ENCODE data around the gene PLIN5. TPM values are rescaled to one million over a fixed set of nuclear protein-coding genes. Genes with fewer than 3 reads are reported as not detected.

Gene PLIN5
- total and polyA plus RNA-seq, 4 experiments from 2014 or later, result 0.28 to 2.2 (median 1.4) TPM; not detected in 1

DNA sequence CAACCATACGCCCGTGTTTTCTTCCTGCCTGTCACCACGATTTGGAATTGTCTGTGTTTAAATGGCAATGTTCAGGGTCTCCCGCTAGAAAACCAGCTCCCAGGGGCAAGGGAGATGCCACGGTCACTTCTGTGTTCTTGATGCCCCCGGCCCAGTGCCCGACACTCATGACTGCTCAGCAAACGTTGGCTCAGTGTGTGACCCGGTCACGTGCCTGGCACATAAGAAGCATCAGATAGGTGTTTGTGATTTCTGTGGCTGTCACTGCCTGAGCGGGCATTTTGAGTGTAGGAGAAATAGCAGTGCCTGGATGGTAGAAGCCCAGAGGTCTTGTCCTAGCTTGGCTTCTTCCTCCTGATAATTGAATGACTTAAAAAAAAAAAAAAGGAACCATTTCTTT is 47.5 kb downstream of the PLIN5 start:
- peak overlapping the region in 1 of 7 donors; percentile 24 for H3K27ac Mint-ChIP-seq

DNA sequence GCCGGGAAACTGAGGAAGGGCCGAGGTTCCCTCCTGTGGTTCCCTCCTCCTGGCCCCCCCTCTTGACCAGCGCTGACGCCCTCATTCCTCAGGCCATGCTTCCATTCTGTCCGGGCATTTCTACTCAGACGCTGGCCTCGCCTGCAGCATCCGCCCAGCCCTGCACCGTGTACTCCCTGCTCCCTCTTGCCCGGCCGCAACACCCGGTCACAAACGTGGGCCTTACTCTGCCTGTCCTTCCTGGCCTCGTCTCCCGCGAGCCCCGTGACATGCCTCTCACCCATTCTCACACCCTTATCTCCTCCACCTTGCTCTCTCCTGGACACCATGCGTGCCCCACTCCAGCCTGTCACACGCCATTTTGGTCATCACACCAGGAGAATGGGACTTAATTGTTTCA is 51.6 kb downstream of the PLIN5 start:
- Histone ChIP-seq H3K9me3 (ENCODE audit: control insufficient read depth in 1 of 2, low read length in 2 of 2) (no peaks in the 10 kb centered on the region), H3K27ac (ENCODE audit: low read depth, low read length) (no peak overlapping the region), H3K27me3 (ENCODE audit: insufficient read depth, low read length) (no peaks in the 10 kb centered on the region), H3K4me3 (ENCODE audit: low read length in 2 of 2) (no peak overlapping the region), H3K4me1 (ENCODE audit: insufficient read depth, low read length) (no peaks in the 10 kb centered on the region), H3K36me3 (ENCODE audit: insufficient read depth, low read length) (peaks cover 7% of the 10 kb centered on the region)
- intact Hi-C loops (cut with micrococcal nuclease), result no loop called here
- peaks cover 0 to 4% (median 1%) of the 10 kb centered on the region in 4 donors for H3K4me1 Mint-ChIP-seq
- CTCF ChIA-PET (ENCODE audit: partially characterized antibody), result interaction anchor here (0.7 kb wide), 1 partner anchor 12 kb away, joined by 4 read pairs; no protein-coding TSS in a partner anchor
- POLR2A ChIA-PET (ENCODE audit: partially characterized antibody), result no interaction called here
- H3K27ac Mint-ChIP-seq, result peak overlapping the region in 2 of 7 donors; percentile 20 to 68
- H3K36me3 Mint-ChIP-seq, result peaks cover 14 to 20% of the 10 kb centered on the region in 2 donors
- H3K27me3 Mint-ChIP-seq, result no peaks in the 10 kb centered on the region
- no peak for DNase-seq
- no peak overlapping the region for H3K4me3 Mint-ChIP-seq
- no peaks in the 10 kb centered on the region for H3K9me3 Mint-ChIP-seq

More for the DNA sequence above, 47.5 kb downstream of the PLIN5 start:
- ChIA-PET CTCF (ENCODE audit: partially characterized antibody) (no interaction called here), POLR2A (ENCODE audit: partially characterized antibody) (no interaction called here)
- Mint-ChIP-seq H3K9me3 (no peaks in the 10 kb centered on the region), H3K27me3 (no peaks in the 10 kb centered on the region), H3K36me3 (peaks cover 19 to 28% of the 10 kb centered on the region in 2 donors), H3K4me1 (peaks cover 0 to 4% (median 1%) of the 10 kb centered on the region in 4 donors), H3K4me3 (no peak overlapping the region)
- H3K27ac ChIP-seq (ENCODE audit: low read depth, low read length), result no peak overlapping the region
- intact Hi-C loops (cut with micrococcal nuclease), result no loop called here
- no peaks in the 10 kb centered on the region for H3K9me3 ChIP-seq (ENCODE audit: control insufficient read depth in 1 of 2, low read length in 2 of 2)
- no peaks in the 10 kb centered on the region for H3K4me1 ChIP-seq (ENCODE audit: insufficient read depth, low read length)
- no peaks in the 10 kb centered on the region for H3K27me3 ChIP-seq (ENCODE audit: insufficient read depth, low read length)
- H3K36me3 ChIP-seq (ENCODE audit: insufficient read depth, low read length), result peaks cover 7% of the 10 kb centered on the region
- DNase-seq, result no peak
- H3K4me3 ChIP-seq (ENCODE audit: low read length in 2 of 2), result no peak overlapping the region

DNA sequence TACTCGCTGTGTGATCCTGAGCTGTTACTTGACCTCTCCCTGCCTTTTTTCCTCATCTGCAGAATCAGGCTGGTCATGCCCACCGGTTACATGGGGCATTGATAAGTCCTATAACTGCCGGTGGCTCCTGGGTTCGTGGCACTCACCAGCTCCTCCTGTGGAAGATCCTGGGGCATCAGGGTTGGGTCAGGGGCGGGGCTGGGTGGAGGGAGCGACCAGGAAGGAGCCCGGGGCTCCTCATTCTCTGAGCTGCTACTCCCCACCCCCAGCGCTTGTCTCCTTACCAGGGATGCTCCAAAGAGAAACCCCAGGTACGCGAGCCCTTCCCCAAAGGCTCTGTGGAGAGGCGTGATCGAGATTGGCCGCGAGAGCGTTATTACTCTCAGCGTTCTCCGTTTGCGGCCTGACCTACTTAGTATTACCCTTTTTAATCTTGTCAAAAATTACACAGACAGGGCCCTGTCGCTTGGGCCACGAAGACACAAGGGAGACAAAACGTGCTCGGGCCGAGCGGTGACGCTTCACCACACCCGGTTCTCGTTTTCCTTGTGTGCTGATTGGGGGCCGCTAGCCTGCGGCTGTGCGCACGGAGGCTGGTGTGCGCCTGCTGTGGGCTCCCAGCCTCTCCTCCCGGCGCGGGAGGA is 52.2 kb downstream of the PLIN5 start:
- Mint-ChIP-seq H3K4me1 (peaks cover 0 to 4% (median 1%) of the 10 kb centered on the region in 4 donors), H3K36me3 (peaks cover 14 to 20% of the 10 kb centered on the region in 2 donors), H3K4me3 (no peak overlapping the region), H3K9me3 (no peaks in the 10 kb centered on the region), H3K27me3 (no peaks in the 10 kb centered on the region), H3K27ac (no peak overlapping the region)
- DNase-seq, result no peak
- peaks cover 7% of the 10 kb centered on the region for H3K36me3 ChIP-seq (ENCODE audit: insufficient read depth, low read length)
- no peak overlapping the region for H3K27ac ChIP-seq (ENCODE audit: low read depth, low read length)
- POLR2A ChIA-PET (ENCODE audit: partially characterized antibody), result no interaction called here
- no peaks in the 10 kb centered on the region for H3K4me1 ChIP-seq (ENCODE audit: insufficient read depth, low read length)
- H3K4me3 ChIP-seq (ENCODE audit: low read length in 2 of 2), result no peak overlapping the region
- H3K9me3 ChIP-seq (ENCODE audit: control insufficient read depth in 1 of 2, low read length in 2 of 2), result no peaks in the 10 kb centered on the region
- CTCF ChIA-PET (ENCODE audit: partially characterized antibody), result no interaction called here
- intact Hi-C loops (cut with micrococcal nuclease), result no loop called here
- no peaks in the 10 kb centered on the region for H3K27me3 ChIP-seq (ENCODE audit: insufficient read depth, low read length)

DNA sequence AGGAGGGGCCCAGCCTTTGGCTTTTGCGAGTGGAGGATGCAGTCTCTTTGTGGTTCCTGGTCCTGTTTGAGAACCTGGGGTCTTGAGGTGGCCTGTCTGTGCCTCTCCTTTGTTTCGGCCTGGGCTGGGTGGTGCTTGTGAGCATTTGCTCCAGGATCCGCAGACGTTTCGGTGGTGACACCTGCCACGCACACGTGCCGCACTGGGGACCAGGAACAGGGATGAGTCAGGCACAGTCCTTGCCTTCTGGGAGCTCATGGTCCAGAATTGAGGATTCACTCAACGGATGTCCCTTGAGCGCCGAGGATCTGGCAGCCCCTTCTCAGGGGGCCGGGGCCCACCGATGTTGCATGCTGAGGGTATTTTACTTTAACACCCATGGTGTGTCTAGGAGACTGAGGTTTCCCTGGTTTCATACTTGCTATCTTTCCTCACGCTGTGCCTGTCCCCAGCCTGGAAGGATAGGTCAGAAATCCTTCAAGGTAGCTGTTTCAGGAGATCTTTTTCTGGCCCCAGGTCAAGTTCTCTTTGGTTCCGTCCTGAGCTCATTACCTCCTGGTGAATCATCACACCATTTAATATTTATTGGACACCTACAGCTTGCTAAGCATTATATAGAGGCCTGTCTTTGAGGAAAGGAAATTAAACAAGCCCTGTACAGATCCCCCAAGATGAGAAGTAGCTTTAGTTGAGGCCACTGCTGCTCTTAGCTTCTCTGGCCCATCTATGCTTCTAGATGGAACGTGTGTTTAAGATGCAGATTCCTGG is 57.8 kb downstream of the PLIN5 start:
- Histone ChIP-seq H3K36me3 (ENCODE audit: insufficient read depth, low read length) (peaks cover 4% of the 10 kb centered on the region), H3K4me1 (ENCODE audit: insufficient read depth, low read length) (peaks cover 21% of the 10 kb centered on the region), H3K9me3 (ENCODE audit: control insufficient read depth in 1 of 2, low read length in 2 of 2) (no peaks in the 10 kb centered on the region), H3K4me3 (ENCODE audit: low read length in 2 of 2) (no peak overlapping the region), H3K27me3 (ENCODE audit: insufficient read depth, low read length) (no peaks in the 10 kb centered on the region), H3K27ac (ENCODE audit: low read depth, low read length) (no peak overlapping the region)
- Mint-ChIP-seq H3K27me3 (no peaks in the 10 kb centered on the region), H3K4me1 (peaks cover 5 to 19% (median 11%) of the 10 kb centered on the region in 4 donors), H3K9me3 (no peaks in the 10 kb centered on the region), H3K4me3 (no peak overlapping the region), H3K36me3 (peaks cover 11 to 15% of the 10 kb centered on the region in 2 donors), H3K27ac (peak overlapping the region in 2 of 7 donors; percentile 15 to 31)
- DNase-seq, result no peak
- ChIA-PET CTCF (ENCODE audit: partially characterized antibody) (no interaction called here), POLR2A (ENCODE audit: partially characterized antibody) (no interaction called here)
- intact Hi-C loops (cut with micrococcal nuclease), result no loop called here

DNA sequence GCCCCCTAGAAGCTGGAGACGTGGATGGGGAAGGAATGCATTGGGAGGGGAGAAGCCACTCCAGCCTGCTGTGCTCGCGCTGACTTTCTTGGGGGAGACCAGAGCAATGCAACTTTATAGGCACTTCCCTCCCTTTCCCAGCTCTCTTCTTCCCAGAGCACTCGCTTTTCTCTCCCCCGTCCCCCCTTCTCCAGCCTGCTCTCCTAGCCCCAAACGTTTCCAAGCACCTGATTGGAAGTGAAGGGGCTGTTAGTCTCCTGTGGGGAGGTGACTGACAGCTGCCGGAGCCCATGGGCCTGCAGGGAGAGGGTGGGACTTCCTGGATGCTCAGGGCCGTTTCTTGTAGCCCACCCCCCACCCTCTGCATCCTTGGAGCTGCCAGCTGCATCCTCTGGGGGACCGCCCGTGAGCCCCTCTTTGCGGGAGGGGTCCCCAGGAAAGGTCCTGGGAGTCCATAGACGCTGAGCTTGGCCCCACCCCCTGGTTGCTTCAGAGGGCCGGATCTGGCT is 60.5 kb downstream of the PLIN5 start:
- Histone ChIP-seq H3K27ac (ENCODE audit: low read depth, low read length) (no peak overlapping the region), H3K36me3 (ENCODE audit: insufficient read depth, low read length) (peaks cover 4% of the 10 kb centered on the region), H3K9me3 (ENCODE audit: control insufficient read depth in 1 of 2, low read length in 2 of 2) (no peaks in the 10 kb centered on the region), H3K4me3 (ENCODE audit: low read length in 2 of 2) (no peak overlapping the region), H3K27me3 (ENCODE audit: insufficient read depth, low read length) (no peaks in the 10 kb centered on the region), H3K4me1 (ENCODE audit: insufficient read depth, low read length) (peaks cover 30% of the 10 kb centered on the region)
- POLR2A ChIA-PET (ENCODE audit: partially characterized antibody), result no interaction called here
- Mint-ChIP-seq H3K27me3 (no peaks in the 10 kb centered on the region), H3K27ac (peak overlapping the region in 3 of 7 donors; percentile 46 to 84 (median 66)), H3K9me3 (no peaks in the 10 kb centered on the region), H3K36me3 (peaks cover 8 to 12% of the 10 kb centered on the region in 2 donors), H3K4me1 (peaks cover 9 to 26% (median 16%) of the 10 kb centered on the region in 4 donors), H3K4me3 (peak overlapping the region in 7 of 8 donors; percentile 43 to 87 (median 61))
- no peak for DNase-seq
- intact Hi-C loops (cut with micrococcal nuclease), result loop anchor here (5.0 kb wide), 1 partner anchor 712 kb away; the partner anchor contains the start of genes APBA3 and MRPL54
- CTCF ChIA-PET (ENCODE audit: partially characterized antibody), result interaction anchor here (0.8 kb wide), 1 partner anchor 14 kb away, joined by 3 read pairs; no protein-coding TSS in a partner anchor

- no peaks in the 10 kb centered on the region for H3K27me3 Mint-ChIP-seq
- H3K4me1 ChIP-seq (ENCODE audit: insufficient read depth, low read length), result peaks cover 30% of the 10 kb centered on the region
- no peak overlapping the region for H3K4me3 ChIP-seq (ENCODE audit: low read length in 2 of 2)
- no peaks in the 10 kb centered on the region for H3K9me3 Mint-ChIP-seq
- H3K36me3 Mint-ChIP-seq, result peaks cover 8 to 12% of the 10 kb centered on the region in 2 donors
- H3K4me1 Mint-ChIP-seq, result peaks cover 9 to 26% (median 16%) of the 10 kb centered on the region in 4 donors
- H3K27ac ChIP-seq (ENCODE audit: low read depth, low read length), result no peak overlapping the region
- H3K36me3 ChIP-seq (ENCODE audit: insufficient read depth, low read length), result peaks cover 4% of the 10 kb centered on the region
- H3K27me3 ChIP-seq (ENCODE audit: insufficient read depth, low read length), result no peaks in the 10 kb centered on the region
- peak overlapping the region; percentile 43 to 87 (median 69) for H3K4me3 Mint-ChIP-seq
- peak overlapping the region in 5 of 7 donors; percentile 46 to 86 (median 51) for H3K27ac Mint-ChIP-seq
- ChIA-PET POLR2A (ENCODE audit: partially characterized antibody) (interaction anchor here (1.3 kb wide), 1 partner anchor 495 kb away, joined by 3 read pairs; the partner anchor contains the start of gene KDM4B), CTCF (ENCODE audit: partially characterized antibody) (interaction anchor here (0.8 kb wide), 1 partner anchor 13 kb away, joined by 3 read pairs; no protein-coding TSS in a partner anchor)
- DNase-seq, result no peak
- H3K9me3 ChIP-seq (ENCODE audit: control insufficient read depth in 1 of 2, low read length in 2 of 2), result no peaks in the 10 kb centered on the region
- intact Hi-C loops (cut with micrococcal nuclease), result loop anchor here (5.0 kb wide), 1 partner anchor 712 kb away; the partner anchor contains the start of genes APBA3 and MRPL54
Observed at GRCh38 chr19:4473763-4474513, 61.1 kb downstream of the PLIN5 start.
